Left forelimb (tissue), 1 donor: ENCODE measurements around the gene GRK4.

Experiments used
- DNase-seq: peaks from one replicate; pipeline ENCODE4 v3.0.0-alpha.2; 2018; ENCODE audit warnings: low spot score

The GRK4 gene

DNA sequence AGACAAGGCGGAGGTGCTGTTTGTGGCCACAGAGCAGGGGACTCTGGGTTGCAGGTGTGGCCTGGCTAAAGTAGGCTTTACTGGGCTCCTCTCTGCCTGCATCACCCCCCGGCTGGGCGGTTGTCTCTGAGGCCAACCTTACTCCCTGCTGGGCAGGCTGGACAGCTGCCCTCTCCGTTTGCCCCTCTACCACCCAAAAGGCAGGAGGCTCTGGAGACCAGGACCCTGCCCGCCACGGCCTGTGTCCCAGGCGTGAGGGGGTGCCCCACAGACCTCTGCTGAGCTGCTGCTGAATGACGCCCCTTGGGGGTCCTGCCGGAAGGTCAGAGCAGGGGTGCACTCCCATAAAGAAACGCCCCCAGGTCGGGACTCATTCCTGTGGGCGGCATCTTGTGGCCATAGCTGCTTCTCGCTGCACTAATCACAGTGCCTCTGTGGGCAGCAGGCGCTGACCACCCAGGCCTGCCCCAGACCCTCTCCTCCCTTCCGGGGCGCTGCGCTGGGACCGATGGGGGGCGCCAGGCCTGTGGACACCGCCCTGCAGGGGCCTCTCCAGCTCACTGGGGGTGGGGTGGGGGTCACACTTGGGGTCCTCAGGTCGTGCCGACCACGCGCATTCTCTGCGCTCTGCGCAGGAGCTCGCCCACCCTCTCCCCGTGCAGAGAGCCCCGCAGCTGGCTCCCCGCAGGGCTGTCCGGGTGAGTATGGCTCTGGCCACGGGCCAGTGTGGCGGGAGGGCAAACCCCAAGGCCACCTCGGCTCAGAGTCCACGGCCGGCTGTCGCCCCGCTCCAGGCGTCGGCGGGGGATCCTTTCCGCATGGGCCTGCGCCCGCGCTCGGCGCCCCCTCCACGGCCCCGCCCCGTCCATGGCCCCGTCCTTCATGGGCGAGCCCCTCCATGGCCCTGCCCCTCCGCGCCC, 110.0 kb downstream of the GRK4 start:
- DNase-seq = peak; percentile 72

GRCh38 chr4:3074078-3074845, 110.9 kb downstream of the GRK4 start, which contains the start of the genes HTT and HTT-AS:
HTT (plus strand) TSS chr4:3074681; CDS start chr4:3074826, 145 bp downstream.
HTT-AS (minus strand) TSS chr4:3074538.
- DNase-seq = peak; percentile 98

GRCh38 chr4:3074846-3075651, 111.7 kb downstream of the GRK4 start:
- DNase-seq = peak; percentile 72

GRCh38 chr4:3075652-3075981, 112.2 kb downstream of the GRK4 start:
- no peak for DNase-seq

DNA sequence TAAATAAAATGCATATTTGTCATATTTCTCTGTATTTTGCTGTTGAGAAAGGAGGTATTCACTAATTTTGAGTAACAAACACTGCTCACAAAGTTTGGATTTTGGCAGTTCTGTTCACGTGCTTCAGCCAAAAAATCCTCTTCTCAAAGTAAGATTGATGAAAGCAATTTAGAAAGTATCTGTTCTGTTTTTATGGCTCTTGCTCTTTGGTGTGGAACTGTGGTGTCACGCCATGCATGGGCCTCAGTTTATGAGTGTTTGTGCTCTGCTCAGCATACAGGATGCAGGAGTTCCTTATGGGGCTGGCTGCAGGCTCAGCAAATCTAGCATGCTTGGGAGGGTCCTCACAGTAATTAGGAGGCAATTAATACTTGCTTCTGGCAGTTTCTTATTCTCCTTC, 114.4 kb downstream of the GRK4 start:
- DNase-seq = no peak

GRCh38 chr4:3079694-3080123, 116.3 kb downstream of the GRK4 start:
- no peak for DNase-seq

- no peak for DNase-seq
Measured at GRCh38 chr4:3082925-3083515, 119.6 kb downstream of the GRK4 start.

GRCh38 chr4:3083732-3084131, 120.4 kb downstream of the GRK4 start:
- DNase-seq = no peak

- no peak for DNase-seq
Measured at GRCh38 chr4:3085948-3086670, 122.7 kb downstream of the GRK4 start.

GRCh38 chr4:3087115-3087797, 123.9 kb downstream of the GRK4 start:
- no peak for DNase-seq
